ENCODE results near the gene EPB41L1. TPM values are rescaled to one million over a fixed set of nuclear protein-coding genes. Genes with fewer than 3 reads are reported as not detected.

The EPB41L1 gene
- polyA plus RNA-seq, 1 donor (not counting 4 experiments of a cell fraction or from before 2014, with no cell fraction given): 1.2 TPM

- Histone ChIP-seq H3K79me2 (ENCODE audit: control insufficient read depth, insufficient read depth, low read length) (no peaks in the 10 kb centered on the region), H3K4me2 (ENCODE audit: control insufficient read depth, extremely low read depth, insufficient read depth, low read depth, low read length) (no peak overlapping the region), H3K4me3 (ENCODE audit: control insufficient read depth in 2 of 3, extremely low read depth in 1 of 3, insufficient read depth in 2 of 3, low read depth in 1 of 3, low read length in 3 of 3) (no peak overlapping the region), H3K27ac (ENCODE audit: control insufficient read depth, insufficient read depth, low read length) (no peak overlapping the region), H3K27me3 (ENCODE audit: control insufficient read depth, extremely low read depth, insufficient read depth, low read length) (no peaks in the 10 kb centered on the region), H3K9ac (ENCODE audit: control insufficient read depth, extremely low read depth, insufficient read depth, low read length) (no peak overlapping the region), H3K9me3 (ENCODE audit: control insufficient read depth, low read depth, low read length) (no peaks in the 10 kb centered on the region), H2AFZ (ENCODE audit: control insufficient read depth, low read length) (no peak overlapping the region), H3K9me1 (ENCODE audit: control insufficient read depth, extremely low read depth, insufficient read depth, low read length) (no peaks in the 10 kb centered on the region), H3K4me1 (ENCODE audit: control insufficient read depth, extremely low read depth, insufficient read depth, low read length) (no peaks in the 10 kb centered on the region), H3K36me3 (ENCODE audit: control insufficient read depth in 2 of 2, extremely low read depth in 1 of 2, insufficient read depth in 2 of 2, low read length in 2 of 2) (no peaks in the 10 kb centered on the region), H4K20me1 (ENCODE audit: control insufficient read depth, extremely low read depth, insufficient read depth, low read length) (no peaks in the 10 kb centered on the region)
- no peak for FAIRE-seq
- no peak for TF ChIP-seq EZH2 (IDR thresholded peaks at IDR 0.05; ENCODE audit: low read length)
- TF ChIP-seq, protein P1, sequence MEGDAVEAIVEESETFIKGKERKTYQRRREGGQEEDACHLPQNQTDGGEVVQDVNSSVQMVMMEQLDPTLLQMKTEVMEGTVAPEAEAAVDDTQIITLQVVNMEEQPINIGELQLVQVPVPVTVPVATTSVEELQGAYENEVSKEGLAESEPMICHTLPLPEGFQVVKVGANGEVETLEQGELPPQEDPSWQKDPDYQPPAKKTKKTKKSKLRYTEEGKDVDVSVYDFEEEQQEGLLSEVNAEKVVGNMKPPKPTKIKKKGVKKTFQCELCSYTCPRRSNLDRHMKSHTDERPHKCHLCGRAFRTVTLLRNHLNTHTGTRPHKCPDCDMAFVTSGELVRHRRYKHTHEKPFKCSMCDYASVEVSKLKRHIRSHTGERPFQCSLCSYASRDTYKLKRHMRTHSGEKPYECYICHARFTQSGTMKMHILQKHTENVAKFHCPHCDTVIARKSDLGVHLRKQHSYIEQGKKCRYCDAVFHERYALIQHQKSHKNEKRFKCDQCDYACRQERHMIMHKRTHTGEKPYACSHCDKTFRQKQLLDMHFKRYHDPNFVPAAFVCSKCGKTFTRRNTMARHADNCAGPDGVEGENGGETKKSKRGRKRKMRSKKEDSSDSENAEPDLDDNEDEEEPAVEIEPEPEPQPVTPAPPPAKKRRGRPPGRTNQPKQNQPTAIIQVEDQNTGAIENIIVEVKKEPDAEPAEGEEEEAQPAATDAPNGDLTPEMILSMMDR (optimal IDR thresholded peaks at IDR 0.05 in 1 of 3, IDR thresholded peaks at IDR 0.05 in 1 of 3, conservative IDR thresholded peaks at IDR 0.05 in 1 of 3; ENCODE audit: extremely low read depth in 1 of 3, insufficient read depth in 2 of 3, low read length in 3 of 3): no peak
- dilution Hi-C loops (cut with MboI; ENCODE audit: extremely low pct_ligation_motif_present, low sequenced_read_pairs): no loop called here
- no peak for DNase-seq (ENCODE audit: low read depth, low spot score)
Observed at GRCh38 chr20:36180323-36180722, 25.8 kb downstream of the EPB41L1 start.

DNA sequence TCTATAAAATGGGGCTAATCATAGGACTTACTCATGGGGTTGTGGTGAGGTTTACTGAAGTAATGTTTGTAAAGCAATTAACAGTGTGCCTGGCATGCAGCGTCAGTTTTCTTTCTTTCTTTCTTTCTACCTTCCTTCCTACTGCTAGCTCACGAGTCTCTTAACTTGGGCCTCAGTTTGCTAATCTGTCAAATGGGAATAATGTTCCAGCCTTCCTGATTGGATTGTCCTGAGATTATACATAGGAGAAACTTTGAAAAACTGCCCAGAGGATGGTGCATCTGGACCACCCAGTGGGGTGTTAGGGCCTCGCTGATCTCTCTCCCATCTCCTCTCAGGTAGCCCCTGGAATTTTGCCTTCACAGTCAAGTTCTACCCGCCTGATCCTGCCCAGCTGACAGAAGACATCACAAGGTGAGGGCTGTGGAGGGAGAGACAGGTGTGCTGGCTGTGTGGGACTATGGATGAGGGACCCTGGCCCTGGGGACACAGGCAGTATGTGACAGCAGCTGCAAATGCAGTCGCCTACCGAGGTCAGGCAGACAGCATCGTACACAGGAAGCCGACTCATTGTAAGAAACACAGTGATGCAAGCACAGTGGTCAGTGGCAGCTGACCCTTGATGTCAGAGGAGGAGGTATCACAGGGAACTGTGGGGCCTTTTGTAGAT lies 27.5 kb downstream of the EPB41L1 start:
- Histone ChIP-seq H3K4me1 (ENCODE audit: control insufficient read depth, extremely low read depth, insufficient read depth, low read length) (no peaks in the 10 kb centered on the region), H3K4me2 (ENCODE audit: control insufficient read depth, extremely low read depth, insufficient read depth, low read depth, low read length) (no peak overlapping the region), H3K79me2 (ENCODE audit: control insufficient read depth, insufficient read depth, low read length) (no peaks in the 10 kb centered on the region), H3K4me3 (ENCODE audit: control insufficient read depth in 2 of 3, extremely low read depth in 1 of 3, insufficient read depth in 2 of 3, low read depth in 1 of 3, low read length in 3 of 3) (no peak overlapping the region), H3K9ac (ENCODE audit: control insufficient read depth, extremely low read depth, insufficient read depth, low read length) (no peak overlapping the region), H4K20me1 (ENCODE audit: control insufficient read depth, extremely low read depth, insufficient read depth, low read length) (no peaks in the 10 kb centered on the region), H3K36me3 (ENCODE audit: control insufficient read depth in 2 of 2, extremely low read depth in 1 of 2, insufficient read depth in 2 of 2, low read length in 2 of 2) (no peaks in the 10 kb centered on the region), H2AFZ (ENCODE audit: control insufficient read depth, low read length) (no peak overlapping the region), H3K9me3 (ENCODE audit: control insufficient read depth, low read depth, low read length) (no peaks in the 10 kb centered on the region), H3K27me3 (ENCODE audit: control insufficient read depth, extremely low read depth, insufficient read depth, low read length) (no peaks in the 10 kb centered on the region), H3K9me1 (ENCODE audit: control insufficient read depth, extremely low read depth, insufficient read depth, low read length) (no peaks in the 10 kb centered on the region), H3K27ac (ENCODE audit: control insufficient read depth, insufficient read depth, low read length) (no peak overlapping the region)
- DNase-seq (ENCODE audit: low read depth, low spot score) (no peak), FAIRE-seq (no peak)
- no peak for TF ChIP-seq EZH2 (IDR thresholded peaks at IDR 0.05; ENCODE audit: low read length)
- TF ChIP-seq, protein P1 (optimal IDR thresholded peaks at IDR 0.05 in 1 of 3, IDR thresholded peaks at IDR 0.05 in 1 of 3, conservative IDR thresholded peaks at IDR 0.05 in 1 of 3; ENCODE audit: extremely low read depth in 1 of 3, insufficient read depth in 2 of 3, low read length in 3 of 3): no peak
- dilution Hi-C loops (cut with MboI; ENCODE audit: extremely low pct_ligation_motif_present, low sequenced_read_pairs): no loop called here
